RWPE2 (cell line): ENCODE data around the gene SLC28A2.

Experiments
- ATAC-seq: fragments of 200-7000 bp; cut with Tn5 transposase; 3 replicates; pipeline ENCODE4 v1.9.1; 2021; ENCODE audit warnings: low read depth
- DNase-seq: peaks from one replicate; pipeline ENCODE4 v3.0.0-alpha.2; 2020; ENCODE audit warnings: low spot score
- H3K27ac ChIP-seq: fragments of 450-650 bp; 2 replicates; pipeline ENCODE4 v1.5.1; 2017; ENCODE audit warnings: mild to moderate bottlenecking; ENCODE audit not compliant: poor library complexity, severe bottlenecking
- H3K27me3 ChIP-seq: fragments of 250-450 bp; sonication (Bioruptor Pico); 2 replicates; pipeline ENCODE4 v1.5.1; 2021; ENCODE audit warnings: mild to moderate bottlenecking, moderate library complexity; ENCODE audit not compliant: insufficient read depth, poor library complexity, severe bottlenecking
- H3K36me3 ChIP-seq: fragments of 250-450 bp; sonication (Bioruptor Pico); 2 replicates; pipeline ENCODE4 v1.5.1; 2020; ENCODE audit warnings: low read depth, mild to moderate bottlenecking, moderate library complexity
- H3K4me1 ChIP-seq: fragments of 250-450 bp; sonication (Bioruptor Pico); 2 replicates; pipeline ENCODE4 v1.5.1; 2021; ENCODE audit warnings: mild to moderate bottlenecking, moderate library complexity; ENCODE audit not compliant: insufficient read depth, poor library complexity, severe bottlenecking
- H3K4me3 ChIP-seq: fragments of 250-450 bp; sonication (Bioruptor Pico); 2 replicates; pipeline ENCODE4 v1.5.1; 2021; ENCODE audit warnings: mild to moderate bottlenecking, moderate library complexity; ENCODE audit not compliant: severe bottlenecking
- H3K9me3 ChIP-seq: fragments of 250-450 bp; sonication (Bioruptor Pico); 2 replicates; pipeline ENCODE4 v1.5.1; 2021; ENCODE audit warnings: mild to moderate bottlenecking, moderate library complexity; ENCODE audit not compliant: severe bottlenecking
- CTCF ChIP-seq: fragments of 450-650 bp; IDR thresholded peaks from one replicate; pipeline ENCODE4 v1.5.1; 2017; ENCODE audit warnings: mild to moderate bottlenecking, moderate library complexity; ENCODE audit not compliant: poor library complexity, severe bottlenecking

Gene SLC28A2

GRCh38 chr15:45221967-45222366 lies 30.1 kb upstream of the SLC28A2 start:
- no peaks in the 10 kb centered on the region for H3K4me1 ChIP-seq
- no peak overlapping the region for H3K4me3 ChIP-seq
- no peaks in the 10 kb centered on the region for H3K9me3 ChIP-seq
- DNase-seq (no peak), ATAC-seq (no peak)
- H3K27ac ChIP-seq = no peak overlapping the region
- H3K36me3 ChIP-seq = no peaks in the 10 kb centered on the region
- TF ChIP-seq CTCF = no peak
- no peaks in the 10 kb centered on the region for H3K27me3 ChIP-seq

- DNase-seq (no peak), ATAC-seq (no peak)
- no peaks in the 10 kb centered on the region for H3K4me1 ChIP-seq
- H3K27ac ChIP-seq = no peak overlapping the region
- no peaks in the 10 kb centered on the region for H3K9me3 ChIP-seq
- TF ChIP-seq CTCF = no peak
- no peak overlapping the region for H3K4me3 ChIP-seq
- H3K36me3 ChIP-seq = no peaks in the 10 kb centered on the region
- H3K27me3 ChIP-seq = no peaks in the 10 kb centered on the region
Measured at GRCh38 chr15:45224621-45225217, 27.3 kb upstream of the SLC28A2 start.

- no peaks in the 10 kb centered on the region for H3K4me1 ChIP-seq
- H3K9me3 ChIP-seq = no peaks in the 10 kb centered on the region
- DNase-seq (no peak), ATAC-seq (no peak)
- no peaks in the 10 kb centered on the region for H3K36me3 ChIP-seq
- no peaks in the 10 kb centered on the region for H3K27me3 ChIP-seq
- no peak for TF ChIP-seq CTCF
- no peak overlapping the region for H3K27ac ChIP-seq
- H3K4me3 ChIP-seq = no peak overlapping the region
Measured at GRCh38 chr15:45225506-45226273, 26.3 kb upstream of the SLC28A2 start.

GRCh38 chr15:45228931-45229330 lies 23.1 kb upstream of the SLC28A2 start:
- no peak overlapping the region for H3K4me3 ChIP-seq
- TF ChIP-seq CTCF = no peak
- H3K4me1 ChIP-seq = no peaks in the 10 kb centered on the region
- H3K36me3 ChIP-seq = no peaks in the 10 kb centered on the region
- no peak for DNase-seq
- no peaks in the 10 kb centered on the region for H3K9me3 ChIP-seq
- no peaks in the 10 kb centered on the region for H3K27me3 ChIP-seq
- H3K27ac ChIP-seq = no peak overlapping the region
- no peak for ATAC-seq
